GM23338 (cell line): ENCODE data around the gene PHKA2. TPM values are rescaled to one million over a fixed set of nuclear protein-coding genes. Genes with fewer than 3 reads are reported as not detected.

ENCODE experiments used
- ATAC-seq: fragments of 200-7000 bp; cut with Tn5 transposase; 3 replicates; pipeline ENCODE4 v1.9.1; 2020
- DNase-seq: peaks from one replicate; pipeline ENCODE4 v3.0.0-alpha.2; 2015; ENCODE audit warnings: low spot score
- H2AFZ ChIP-seq: fragments of 200-600 bp; sonication (generic); 2 replicates; pipeline ENCODE4 v1.8.0; 2016; ENCODE audit warnings: antibody characterized with exemption, mild to moderate bottlenecking, moderate library complexity
- H3F3A ChIP-seq: fragments of 200-600 bp; sonication (generic); replicated peaks from 2 replicates; pipeline ENCODE4 v1.8.0; 2017; ENCODE audit warnings: antibody characterized with exemption, mixed run types, low read depth
- H3K27ac ChIP-seq: fragments of 200-600 bp; sonication (generic); 2 replicates; pipeline ENCODE4 v1.6.1; 2016; ENCODE audit warnings: low read depth
- H3K27me3 ChIP-seq: fragments of 200-600 bp; sonication (generic); 2 replicates; pipeline ENCODE4 v1.8.0; 2016; ENCODE audit warnings: mild to moderate bottlenecking, mixed run types, moderate library complexity; ENCODE audit not compliant: insufficient read depth
- H3K36me3 ChIP-seq: fragments of 200-600 bp; sonication (generic); 2 replicates; pipeline ENCODE4 v1.8.0; 2016; ENCODE audit warnings: mild to moderate bottlenecking; ENCODE audit not compliant: insufficient read depth
- H3K4me1 ChIP-seq: fragments of 200-600 bp; sonication (generic); 2 replicates; pipeline ENCODE4 v1.8.0; 2016; ENCODE audit warnings: mild to moderate bottlenecking, moderate library complexity; ENCODE audit not compliant: insufficient read depth
- H3K4me2 ChIP-seq: fragments of 200-600 bp; sonication (generic); 2 replicates; pipeline ENCODE4 v1.7.1; 2017; ENCODE audit warnings: mixed run types
- H3K4me3 ChIP-seq: fragments of 200-600 bp; sonication (generic); 2 replicates; pipeline ENCODE4 v1.6.1; 2016; ENCODE audit warnings: mixed run types
- H3K79me2 ChIP-seq: fragments of 200-600 bp; sonication (generic); replicated peaks from 2 replicates; pipeline ENCODE4 v1.8.0; 2017; ENCODE audit warnings: mild to moderate bottlenecking; ENCODE audit not compliant: insufficient read depth
- H3K9me2 ChIP-seq: fragments of 200-600 bp; sonication (generic); 2 replicates; pipeline ENCODE4 v1.8.0; 2017; ENCODE audit not compliant: insufficient read depth
- H4K20me1 ChIP-seq: fragments of 200-600 bp; sonication (generic); replicated peaks from 2 replicates; pipeline ENCODE4 v1.8.0; 2017; ENCODE audit warnings: mild to moderate bottlenecking; ENCODE audit not compliant: insufficient read depth
- H3K27ac Mint-ChIP-seq: 2 replicates; pipeline ENCODE4 v1.8.0; 2020; ENCODE audit warnings: inconsistent platforms, mild to moderate bottlenecking, moderate library complexity, mixed read lengths
- H3K27me3 Mint-ChIP-seq: 3 replicates; pipeline ENCODE4 v1.8.0; 2022; ENCODE audit warnings: low read depth, mild to moderate bottlenecking, moderate library complexity, mixed read lengths, inconsistent platforms; ENCODE audit not compliant: insufficient read depth, poor library complexity
- H3K36me3 Mint-ChIP-seq: 3 replicates; pipeline ENCODE4 v1.8.0; 2021; ENCODE audit warnings: low read depth, mild to moderate bottlenecking, inconsistent platforms, moderate library complexity, mixed read lengths
- H3K4me1 Mint-ChIP-seq: 3 replicates; pipeline ENCODE4 v1.8.0; 2020; ENCODE audit warnings: mild to moderate bottlenecking, inconsistent platforms, mixed read lengths
- H3K4me3 Mint-ChIP-seq: 3 replicates; pipeline ENCODE4 v1.8.0; 2021; ENCODE audit warnings: moderate library complexity, mild to moderate bottlenecking, inconsistent platforms, mixed read lengths
- H3K9me3 Mint-ChIP-seq: 3 replicates; pipeline ENCODE4 v1.8.0; 2020; ENCODE audit warnings: moderate library complexity, mild to moderate bottlenecking, inconsistent platforms, mixed read lengths
- CREB1 ChIP-seq: fragments of 250-450 bp; sonication (Bioruptor Pico); IDR thresholded peaks from 2 replicates; pipeline ENCODE4 v1.5.0; 2020; ENCODE audit warnings: low read depth, mild to moderate bottlenecking, moderate library complexity
- ETS1 ChIP-seq: IDR thresholded peaks from 2 replicates; pipeline ENCODE4 v1.6.1; 2016; ENCODE audit warnings: antibody characterized with exemption
- EZH2 ChIP-seq: fragments of 200-600 bp; sonication (generic); IDR thresholded peaks from one replicate; pipeline ENCODE4 v1.8.0; 2017; ENCODE audit warnings: antibody characterized with exemption, mild to moderate bottlenecking, low read depth; ENCODE audit not compliant: unreplicated experiment
- EZH2phosphoT487 ChIP-seq: fragments of 200-600 bp; sonication (generic); IDR thresholded peaks from one replicate; pipeline ENCODE4 v1.8.1; 2018; ENCODE audit warnings: antibody characterized with exemption; ENCODE audit not compliant: unreplicated experiment
- JUNB ChIP-seq: IDR thresholded peaks from one replicate; pipeline ENCODE4 v1.6.1; 2016; ENCODE audit warnings: antibody characterized with exemption; ENCODE audit not compliant: unreplicated experiment
- NANOG ChIP-seq: IDR thresholded peaks from 2 replicates; pipeline ENCODE4 v1.6.1; 2016; ENCODE audit warnings: antibody characterized with exemption, borderline replicate concordance
- POLR2AphosphoS5 ChIP-seq: IDR thresholded peaks from 2 replicates; pipeline ENCODE4 v1.6.1; 2016; ENCODE audit warnings: antibody characterized with exemption, low read depth
- REST ChIP-seq: IDR thresholded peaks from one replicate; pipeline ENCODE4 v1.6.1; 2018; ENCODE audit warnings: antibody characterized with exemption; ENCODE audit not compliant: unreplicated experiment
- STAT1 ChIP-seq: IDR thresholded peaks from one replicate; pipeline ENCODE4 v1.6.1; 2016; ENCODE audit warnings: antibody characterized with exemption; ENCODE audit not compliant: unreplicated experiment
- ZNF114 ChIP-seq: fragments of 250-450 bp; sonication (Bioruptor Pico); IDR thresholded peaks from 2 replicates; pipeline ENCODE4 v1.5.0; 2020; ENCODE audit warnings: mild to moderate bottlenecking, moderate library complexity
- ZNF331 ChIP-seq: fragments of 250-450 bp; sonication (Bioruptor Pico); IDR thresholded peaks from 2 replicates; pipeline ENCODE4 v1.5.0; 2020; ENCODE audit warnings: low read depth, mild to moderate bottlenecking, moderate library complexity
- polyA plus RNA-seq: library from polyadenylated mRNA; unstranded; fragments of >200 nt; fragmentation: Nextera tagmentation; extraction: Ambion mirVana; gene quantifications from 2 replicates; pipeline ENCODE4 v1.2.1, GENCODE V29; 2016
- total RNA-seq: library from RNA; depleted of rRNA; stranded (reverse); fragments of >200 nt; shearing (Covaris generic); gene quantifications from 2 replicates; pipeline ENCODE4 v1.2.3, GENCODE V29; 2014
- TF ChIP-seq, protein P1 (sequence below): fragments of 250-450 bp; sonication (Bioruptor Pico); IDR thresholded peaks from 2 replicates; pipeline ENCODE4 v1.5.0; 2020; ENCODE audit warnings: mild to moderate bottlenecking, moderate library complexity
- TF ChIP-seq, protein P2 (sequence below), 2 experiments: fragments of 200-600 bp in 1 of 2; sonication (generic) in 1 of 2; conservative IDR thresholded peaks; 2 replicates each; pipeline versions ENCODE4 v1.5.1 to v1.6.1; 2016 to 2017; ENCODE audit warnings: antibody characterized with exemption in 2 of 2, low read depth in 2 of 2, mild to moderate bottlenecking in 2 of 2, moderate library complexity in 1 of 2

PHKA2 gene
- total and polyA plus RNA-seq, 2 experiments from 2014 or later: 8.0 to 23.9 TPM

DNA sequence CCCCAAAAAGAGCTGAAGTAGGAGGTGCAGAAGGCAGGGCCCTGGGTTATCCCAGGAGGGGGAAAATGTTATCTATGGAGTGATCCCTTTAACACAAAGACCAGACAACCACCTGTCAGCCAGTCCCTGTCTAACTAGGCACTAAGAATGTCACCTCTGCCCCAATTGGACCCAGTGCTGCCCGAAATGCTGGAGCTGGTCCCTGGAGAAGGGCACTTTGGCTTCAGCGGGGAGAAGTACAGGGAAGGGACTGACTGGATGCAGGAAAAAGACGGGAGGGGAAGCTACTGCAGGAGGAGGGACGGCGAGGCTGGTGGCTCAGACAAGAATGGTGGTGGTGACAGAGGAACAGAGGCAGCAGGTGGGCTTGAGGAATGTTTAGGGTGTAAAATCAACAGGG, 17.3 kb downstream of the PHKA2 start (continued):
- TF ChIP-seq ZNF331 (CRISPR knock-in tag): no peak
- TF ChIP-seq ETS1: no peak
- TF ChIP-seq EZH2phosphoT487: no peak
- no peak for TF ChIP-seq CREB1
- TF ChIP-seq NANOG: no peak
- TF ChIP-seq POLR2AphosphoS5: no peak

DNA sequence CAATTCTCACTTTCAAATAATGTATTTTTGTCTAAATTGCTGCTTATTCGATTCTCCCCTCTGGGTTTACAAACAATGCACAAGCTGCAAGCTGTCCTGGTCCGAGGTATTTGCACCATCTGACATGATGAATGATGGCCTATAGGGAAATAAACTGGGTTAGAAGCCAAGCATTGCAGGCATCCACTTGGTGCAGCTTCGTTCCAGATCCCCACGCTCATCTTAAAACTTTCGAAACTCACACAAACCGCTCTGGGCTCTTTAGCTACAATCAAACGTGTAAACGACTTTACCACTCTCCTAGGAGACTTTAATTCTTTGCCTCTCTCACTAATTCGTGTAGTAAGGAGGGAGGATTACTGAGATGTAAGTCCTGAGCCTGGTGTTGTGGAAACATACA, 19.0 kb downstream of the PHKA2 start:
- H3K27ac Mint-ChIP-seq: no peak overlapping the region
- no peak overlapping the region for H3K4me3 Mint-ChIP-seq
- H3K9me3 Mint-ChIP-seq: no peaks in the 10 kb centered on the region
- no peak for TF ChIP-seq REST
- no peak for TF ChIP-seq ZNF114 (CRISPR knock-in tag)
- TF ChIP-seq ZNF331 (CRISPR knock-in tag): no peak
- no peak for TF ChIP-seq JUNB
- TF ChIP-seq POLR2AphosphoS5: no peak
- TF ChIP-seq, protein P1, sequence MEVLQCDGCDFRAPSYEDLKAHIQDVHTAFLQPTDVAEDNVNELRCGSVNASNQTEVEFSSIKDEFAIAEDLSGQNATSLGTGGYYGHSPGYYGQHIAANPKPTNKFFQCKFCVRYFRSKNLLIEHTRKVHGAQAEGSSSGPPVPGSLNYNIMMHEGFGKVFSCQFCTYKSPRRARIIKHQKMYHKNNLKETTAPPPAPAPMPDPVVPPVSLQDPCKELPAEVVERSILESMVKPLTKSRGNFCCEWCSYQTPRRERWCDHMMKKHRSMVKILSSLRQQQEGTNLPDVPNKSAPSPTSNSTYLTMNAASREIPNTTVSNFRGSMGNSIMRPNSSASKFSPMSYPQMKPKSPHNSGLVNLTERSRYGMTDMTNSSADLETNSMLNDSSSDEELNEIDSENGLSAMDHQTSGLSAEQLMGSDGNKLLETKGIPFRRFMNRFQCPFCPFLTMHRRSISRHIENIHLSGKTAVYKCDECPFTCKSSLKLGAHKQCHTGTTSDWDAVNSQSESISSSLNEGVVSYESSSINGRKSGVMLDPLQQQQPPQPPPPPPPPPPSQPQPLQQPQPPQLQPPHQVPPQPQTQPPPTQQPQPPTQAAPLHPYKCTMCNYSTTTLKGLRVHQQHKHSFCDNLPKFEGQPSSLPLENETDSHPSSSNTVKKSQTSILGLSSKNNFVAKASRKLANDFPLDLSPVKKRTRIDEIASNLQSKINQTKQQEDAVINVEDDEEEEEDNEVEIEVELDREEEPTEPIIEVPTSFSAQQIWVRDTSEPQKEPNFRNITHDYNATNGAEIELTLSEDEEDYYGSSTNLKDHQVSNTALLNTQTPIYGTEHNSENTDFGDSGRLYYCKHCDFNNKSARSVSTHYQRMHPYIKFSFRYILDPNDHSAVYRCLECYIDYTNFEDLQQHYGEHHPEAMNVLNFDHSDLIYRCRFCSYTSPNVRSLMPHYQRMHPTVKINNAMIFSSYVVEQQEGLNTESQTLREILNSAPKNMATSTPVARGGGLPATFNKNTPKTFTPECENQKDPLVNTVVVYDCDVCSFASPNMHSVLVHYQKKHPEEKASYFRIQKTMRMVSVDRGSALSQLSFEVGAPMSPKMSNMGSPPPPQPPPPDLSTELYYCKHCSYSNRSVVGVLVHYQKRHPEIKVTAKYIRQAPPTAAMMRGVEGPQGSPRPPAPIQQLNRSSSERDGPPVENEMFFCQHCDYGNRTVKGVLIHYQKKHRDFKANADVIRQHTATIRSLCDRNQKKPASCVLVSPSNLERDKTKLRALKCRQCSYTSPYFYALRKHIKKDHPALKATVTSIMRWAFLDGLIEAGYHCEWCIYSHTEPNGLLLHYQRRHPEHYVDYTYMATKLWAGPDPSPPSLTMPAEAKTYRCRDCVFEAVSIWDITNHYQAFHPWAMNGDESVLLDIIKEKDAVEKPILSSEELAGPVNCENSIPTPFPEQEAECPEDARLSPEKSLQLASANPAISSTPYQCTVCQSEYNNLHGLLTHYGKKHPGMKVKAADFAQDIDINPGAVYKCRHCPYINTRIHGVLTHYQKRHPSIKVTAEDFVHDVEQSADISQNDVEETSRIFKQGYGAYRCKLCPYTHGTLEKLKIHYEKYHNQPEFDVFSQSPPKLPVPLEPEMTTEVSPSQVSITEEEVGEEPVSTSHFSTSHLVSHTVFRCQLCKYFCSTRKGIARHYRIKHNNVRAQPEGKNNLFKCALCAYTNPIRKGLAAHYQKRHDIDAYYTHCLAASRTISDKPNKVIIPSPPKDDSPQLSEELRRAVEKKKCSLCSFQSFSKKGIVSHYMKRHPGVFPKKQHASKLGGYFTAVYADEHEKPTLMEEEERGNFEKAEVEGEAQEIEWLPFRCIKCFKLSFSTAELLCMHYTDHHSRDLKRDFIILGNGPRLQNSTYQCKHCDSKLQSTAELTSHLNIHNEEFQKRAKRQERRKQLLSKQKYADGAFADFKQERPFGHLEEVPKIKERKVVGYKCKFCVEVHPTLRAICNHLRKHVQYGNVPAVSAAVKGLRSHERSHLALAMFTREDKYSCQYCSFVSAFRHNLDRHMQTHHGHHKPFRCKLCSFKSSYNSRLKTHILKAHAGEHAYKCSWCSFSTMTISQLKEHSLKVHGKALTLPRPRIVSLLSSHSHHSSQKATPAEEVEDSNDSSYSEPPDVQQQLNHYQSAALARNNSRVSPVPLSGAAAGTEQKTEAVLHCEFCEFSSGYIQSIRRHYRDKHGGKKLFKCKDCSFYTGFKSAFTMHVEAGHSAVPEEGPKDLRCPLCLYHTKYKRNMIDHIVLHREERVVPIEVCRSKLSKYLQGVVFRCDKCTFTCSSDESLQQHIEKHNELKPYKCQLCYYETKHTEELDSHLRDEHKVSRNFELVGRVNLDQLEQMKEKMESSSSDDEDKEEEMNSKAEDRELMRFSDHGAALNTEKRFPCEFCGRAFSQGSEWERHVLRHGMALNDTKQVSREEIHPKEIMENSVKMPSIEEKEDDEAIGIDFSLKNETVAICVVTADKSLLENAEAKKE: no peak
- no peak for TF ChIP-seq NANOG
- TF ChIP-seq, protein P2, sequence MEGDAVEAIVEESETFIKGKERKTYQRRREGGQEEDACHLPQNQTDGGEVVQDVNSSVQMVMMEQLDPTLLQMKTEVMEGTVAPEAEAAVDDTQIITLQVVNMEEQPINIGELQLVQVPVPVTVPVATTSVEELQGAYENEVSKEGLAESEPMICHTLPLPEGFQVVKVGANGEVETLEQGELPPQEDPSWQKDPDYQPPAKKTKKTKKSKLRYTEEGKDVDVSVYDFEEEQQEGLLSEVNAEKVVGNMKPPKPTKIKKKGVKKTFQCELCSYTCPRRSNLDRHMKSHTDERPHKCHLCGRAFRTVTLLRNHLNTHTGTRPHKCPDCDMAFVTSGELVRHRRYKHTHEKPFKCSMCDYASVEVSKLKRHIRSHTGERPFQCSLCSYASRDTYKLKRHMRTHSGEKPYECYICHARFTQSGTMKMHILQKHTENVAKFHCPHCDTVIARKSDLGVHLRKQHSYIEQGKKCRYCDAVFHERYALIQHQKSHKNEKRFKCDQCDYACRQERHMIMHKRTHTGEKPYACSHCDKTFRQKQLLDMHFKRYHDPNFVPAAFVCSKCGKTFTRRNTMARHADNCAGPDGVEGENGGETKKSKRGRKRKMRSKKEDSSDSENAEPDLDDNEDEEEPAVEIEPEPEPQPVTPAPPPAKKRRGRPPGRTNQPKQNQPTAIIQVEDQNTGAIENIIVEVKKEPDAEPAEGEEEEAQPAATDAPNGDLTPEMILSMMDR (conservative IDR thresholded peaks at IDR 0.05; ENCODE audit: low read depth in 2 of 2): no peak
- no peak for TF ChIP-seq CREB1
- no peak for TF ChIP-seq STAT1
- no peak for TF ChIP-seq EZH2

More for the DNA sequence above, 19.0 kb downstream of the PHKA2 start:
- Mint-ChIP-seq H3K27me3 (no peaks in the 10 kb centered on the region), H3K36me3 (no peaks in the 10 kb centered on the region), H3K4me1 (peaks cover 14% of the 10 kb centered on the region)
- ATAC-seq (no peak), DNase-seq (no peak)
- H3K9me2 ChIP-seq: no peaks in the 10 kb centered on the region
- H3K4me1 ChIP-seq: no peaks in the 10 kb centered on the region
- no peaks in the 10 kb centered on the region for H4K20me1 ChIP-seq
- no peaks in the 10 kb centered on the region for H3F3A ChIP-seq
- no peak overlapping the region for H2AFZ ChIP-seq
- no peaks in the 10 kb centered on the region for H3K27me3 ChIP-seq
- H3K36me3 ChIP-seq: no peaks in the 10 kb centered on the region
- H3K4me3 ChIP-seq: no peak overlapping the region
- no peak overlapping the region for H3K4me2 ChIP-seq
- no peaks in the 10 kb centered on the region; the same call in none of the 2 replicates for H3K79me2 ChIP-seq
- no peak overlapping the region for H3K27ac ChIP-seq
